Ovary (tissue), 9 donors: ENCODE measurements around the gene TIMP2. TPM values are rescaled to one million over a fixed set of nuclear protein-coding genes. Genes with fewer than 3 reads are reported as not detected.

ENCODE experiments used
- DNase-seq, 5 donors: peaks; one replicate each; pipeline ENCODE4 v3.0.0-alpha.2; 2019 to 2020
- H3K27ac ChIP-seq, 2 donors: fragments of 200-600 bp; one replicate each; pipeline versions ENCODE4 v1.5.1 to v1.8.0; 2019 to 2022
- H3K27me3 ChIP-seq: fragments of 200-600 bp; one replicate; pipeline ENCODE4 v1.8.0; 2022
- H3K36me3 ChIP-seq: fragments of 200-600 bp; sonication (generic); one replicate; pipeline ENCODE4 v1.5.1; 2019
- H3K4me1 ChIP-seq: one replicate; pipeline ENCODE4 v1.8.1; 2013; ENCODE audit warnings: mild to moderate bottlenecking, moderate library complexity; ENCODE audit not compliant: insufficient read depth
- H3K4me3 ChIP-seq: fragments of 200-600 bp; sonication (generic); one replicate; pipeline ENCODE4 v1.5.1; 2017
- H3K9me3 ChIP-seq, 2 donors: fragments of 200-600 bp in 1 of 2; sonication (generic) in 1 of 2; one replicate each; pipeline versions ENCODE4 v1.5.1 to v1.8.1; 2013 to 2019; ENCODE audit warnings: mild to moderate bottlenecking in 1 of 2, moderate library complexity in 1 of 2
- EP300 ChIP-seq: sonication (generic); formaldehyde crosslinking; IDR thresholded peaks from one replicate; pipeline ENCODE4 v1.6.1; 2017; ENCODE audit warnings: antibody characterized with exemption
- POLR2A ChIP-seq: fragments of 450-650 bp; IDR thresholded peaks from one replicate; pipeline ENCODE4 v1.6.1; 2017; ENCODE audit warnings: antibody characterized with exemption, mild to moderate bottlenecking, moderate library complexity
- WGBS, 3 donors: extraction: QIAGEN DNeasy Blood & Tissue Kit in 1 of 3; methylation state at CpG; one replicate each; pipeline versions ENCODE4 v1.1.5 to v1.1.7; 2013 to 2017; 5-methylcytosine and 5-hydroxymethylcytosine counted together
- intact Hi-C, 4 donors: fragments of 100-400 bp; cut with DNase I; formaldehyde crosslinking; loops; one replicate each; pipeline versions ENCODE4 v1.11.0 to v1.15.1; 2022 to 2023
- polyA plus RNA-seq, 2 donors: library from polyadenylated mRNA; stranded (reverse); fragments of 200-250 nt in 1 of 2; fragments of 350-450 nt in 1 of 2; fragmentation: Illumina TruSeq in 1 of 2; extraction: RNeasy Lipid Tissue Mini Kit (QIAGEN cat#74804) in 1 of 2; gene quantifications; one replicate each; pipeline ENCODE4 v1.2.3, GENCODE V29; 2013 to 2014
- total RNA-seq, 7 donors: library from RNA; depleted of rRNA in 2 of 7; stranded (reverse); fragments of >200 nt in 2 of 7; fragmentation: NEBNext Ultra II Directional in 3 of 7; extraction: Animal tissue kit (Norgen Biotek cat#: 25700) in 3 of 7; gene quantifications; one replicate each; pipeline versions ENCODE4 v1.1.0 to v1.2.4, GENCODE V29; 2016 to 2023
- TF ChIP-seq, protein P1 (sequence below), 3 donors: fragments of 450-650 bp in 2 of 3; fragments of 200-600 bp in 1 of 3; IDR thresholded peaks; one replicate each; pipeline versions ENCODE4 v1.5.1 to v1.8.0; 2016 to 2022; ENCODE audit warnings: antibody characterized with exemption in 3 of 3, mild to moderate bottlenecking in 1 of 3
- donor health status: DM: no; HTN: no; CAD: no; lungs with moderate emphysema.
- donor health status: DM: no; HTN: no; CAD: no.
- donor health status: Bipolar disorder and iron deficiency.
- donor health status: DM: yes; HTN: yes; CAD: no.
- donor health status: DM: no; HTN: no; CAD: no.
- donor health status: DM: yes; HTN: yes; CAD: no.

TIMP2 gene
- total and polyA plus RNA-seq, 9 donors: 221 to 1,422 (median 693) TPM

DNA sequence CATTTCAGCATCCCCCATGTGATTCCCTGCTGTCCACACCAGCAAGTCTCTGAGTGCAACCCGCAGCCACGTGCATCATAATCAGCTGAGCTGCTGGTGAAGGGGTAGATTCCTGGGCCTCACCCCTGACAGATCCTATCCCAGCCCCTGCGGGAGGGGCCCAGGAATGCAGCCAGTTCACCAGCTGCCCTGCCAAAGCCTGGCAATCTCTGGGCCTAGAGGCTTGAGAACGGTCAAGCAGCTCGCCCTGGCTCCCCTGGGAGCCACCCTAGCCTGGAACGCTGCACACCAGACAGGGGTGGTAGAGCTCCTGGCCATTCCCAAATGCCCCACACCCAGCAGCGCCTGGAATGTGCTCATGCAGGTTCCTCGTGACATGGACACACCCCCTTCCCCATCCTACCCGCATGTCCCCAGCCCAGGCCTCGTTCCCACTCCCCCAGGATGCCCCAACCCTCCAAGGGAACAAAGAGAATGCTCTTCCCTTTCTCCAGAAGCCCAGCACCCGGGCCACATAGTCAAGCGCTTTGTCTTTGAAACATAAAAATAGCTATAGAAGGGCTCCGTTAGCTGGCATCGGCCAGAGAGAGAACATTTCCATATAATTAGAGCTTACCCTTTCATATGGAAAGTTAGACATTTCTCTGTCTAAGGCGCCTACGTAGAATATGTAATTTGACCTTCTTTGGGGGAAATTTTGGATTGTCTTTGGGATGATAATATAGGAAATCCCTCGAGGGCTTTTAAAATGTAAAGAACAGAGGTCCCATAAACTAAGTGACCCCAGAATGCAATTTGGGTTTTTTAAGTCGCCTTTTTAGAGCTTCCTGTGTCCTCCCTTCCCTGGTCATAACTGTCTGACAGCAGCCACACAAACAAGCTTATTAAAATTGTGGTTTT lies 25.6 kb downstream of the TIMP2 start:
- TF ChIP-seq POLR2A (no peak), EP300 (no peak)
- TF ChIP-seq, protein P1, sequence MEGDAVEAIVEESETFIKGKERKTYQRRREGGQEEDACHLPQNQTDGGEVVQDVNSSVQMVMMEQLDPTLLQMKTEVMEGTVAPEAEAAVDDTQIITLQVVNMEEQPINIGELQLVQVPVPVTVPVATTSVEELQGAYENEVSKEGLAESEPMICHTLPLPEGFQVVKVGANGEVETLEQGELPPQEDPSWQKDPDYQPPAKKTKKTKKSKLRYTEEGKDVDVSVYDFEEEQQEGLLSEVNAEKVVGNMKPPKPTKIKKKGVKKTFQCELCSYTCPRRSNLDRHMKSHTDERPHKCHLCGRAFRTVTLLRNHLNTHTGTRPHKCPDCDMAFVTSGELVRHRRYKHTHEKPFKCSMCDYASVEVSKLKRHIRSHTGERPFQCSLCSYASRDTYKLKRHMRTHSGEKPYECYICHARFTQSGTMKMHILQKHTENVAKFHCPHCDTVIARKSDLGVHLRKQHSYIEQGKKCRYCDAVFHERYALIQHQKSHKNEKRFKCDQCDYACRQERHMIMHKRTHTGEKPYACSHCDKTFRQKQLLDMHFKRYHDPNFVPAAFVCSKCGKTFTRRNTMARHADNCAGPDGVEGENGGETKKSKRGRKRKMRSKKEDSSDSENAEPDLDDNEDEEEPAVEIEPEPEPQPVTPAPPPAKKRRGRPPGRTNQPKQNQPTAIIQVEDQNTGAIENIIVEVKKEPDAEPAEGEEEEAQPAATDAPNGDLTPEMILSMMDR (IDR thresholded peaks at IDR 0.05): no peak
- Histone ChIP-seq H3K27ac (no peak overlapping the region), H3K4me1 (peaks cover 41% of the 10 kb centered on the region), H3K27me3 (no peaks in the 10 kb centered on the region), H3K9me3 (no peaks in the 10 kb centered on the region), H3K4me3 (no peak overlapping the region), H3K36me3 (no peaks in the 10 kb centered on the region)
- DNase-seq: peak in 1 of 5 donors; percentile 55
- WGBS, 3 donors: 46 to 54% (median 50%) methylated on average over 18 of the region's 18 CpGs
- intact Hi-C loops: loop anchor here in 1 of 4 donors (5.0 kb wide), 1 partner anchor 37 kb away; no protein-coding TSS in a partner anchor

DNA sequence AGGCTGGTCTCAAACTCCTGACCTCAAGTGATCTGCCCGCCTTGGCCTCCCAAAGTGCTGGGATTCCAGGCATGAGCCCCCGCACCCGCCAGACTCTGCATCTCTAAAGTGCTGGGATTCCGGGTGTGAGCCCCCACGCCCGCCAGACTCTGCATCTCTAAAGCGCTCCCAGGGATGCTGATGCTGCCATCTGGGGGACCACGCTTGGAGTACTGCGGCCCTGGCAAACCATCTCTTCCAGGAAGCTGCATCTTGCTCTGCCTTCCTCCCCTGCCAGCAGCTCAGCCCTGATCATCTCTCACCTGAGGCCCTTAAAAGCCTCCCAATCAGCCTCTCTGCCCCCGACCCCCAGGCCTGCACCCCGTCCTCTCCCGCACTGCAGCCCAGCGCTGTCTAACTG lies 26.2 kb downstream of the TIMP2 start:
- Histone ChIP-seq H3K4me1 (peaks cover 43% of the 10 kb centered on the region), H3K27ac (no peak overlapping the region)
- 90 to 91% (median 90%) methylated on average over 13 of the region's 13 CpGs for WGBS, 3 donors

DNA sequence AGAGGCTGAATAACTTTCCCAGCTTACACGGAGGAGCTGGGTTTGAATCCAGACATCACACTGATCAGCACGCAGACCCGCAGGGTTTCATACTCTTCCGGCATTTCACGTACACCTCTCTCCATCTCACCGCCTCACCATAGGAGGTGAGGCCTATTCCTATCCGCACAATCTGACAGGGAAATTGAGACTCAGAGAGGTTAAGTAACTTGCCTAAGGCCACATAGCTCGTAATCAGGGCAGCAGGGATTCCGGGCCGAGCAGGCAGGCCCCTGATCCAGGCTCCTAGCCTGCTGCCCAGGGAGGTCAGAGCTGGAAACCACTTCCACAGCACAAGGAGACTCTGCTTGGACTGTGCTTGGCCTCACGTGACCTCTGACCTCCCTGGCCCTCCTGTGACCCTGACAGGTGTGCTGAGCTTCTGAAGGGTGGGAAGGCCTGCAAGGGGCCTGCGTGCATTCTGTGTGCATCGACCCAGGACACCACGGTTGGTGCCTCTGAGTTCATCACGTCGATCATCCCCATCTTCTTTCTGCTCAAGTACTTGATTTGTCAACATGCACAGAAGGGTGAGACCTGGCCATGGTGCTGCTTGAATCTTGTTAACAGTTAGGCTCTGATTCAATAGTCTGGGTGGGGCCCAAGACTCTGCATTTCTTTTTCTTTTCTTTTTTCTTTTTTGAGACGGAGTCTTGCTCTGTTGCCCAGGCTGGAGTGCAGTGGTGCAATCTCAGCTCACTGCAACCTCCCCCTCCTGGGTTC lies 26.9 kb downstream of the TIMP2 start:
- no peak for DNase-seq
- Histone ChIP-seq H3K9me3 (no peaks in the 10 kb centered on the region), H3K4me3 (no peak overlapping the region), H3K27me3 (no peaks in the 10 kb centered on the region), H3K36me3 (no peaks in the 10 kb centered on the region), H3K27ac (no peak overlapping the region), H3K4me1 (peaks cover 43% of the 10 kb centered on the region)
- TF ChIP-seq POLR2A: no peak
- TF ChIP-seq, protein P1 (IDR thresholded peaks at IDR 0.05): no peak
- TF ChIP-seq EP300: no peak
- WGBS, 3 donors: 76 to 81% (median 78%) methylated on average over 17 of the region's 17 CpGs
- intact Hi-C loops: loop anchor here in 1 of 4 donors (5.0 kb wide), 1 partner anchor 36 kb away; no protein-coding TSS in a partner anchor

More for the DNA sequence above, 26.2 kb downstream of the TIMP2 start:
- no peak for DNase-seq
- Histone ChIP-seq H3K36me3 (no peaks in the 10 kb centered on the region), H3K4me3 (no peak overlapping the region), H3K9me3 (no peaks in the 10 kb centered on the region), H3K27me3 (no peaks in the 10 kb centered on the region)
- TF ChIP-seq, protein P1 (IDR thresholded peaks at IDR 0.05): no peak
- TF ChIP-seq EP300 (no peak), POLR2A (no peak)
- intact Hi-C loops: loop anchor here in 1 of 4 donors (5.0 kb wide), 1 partner anchor 37 kb away; no protein-coding TSS in a partner anchor

DNA sequence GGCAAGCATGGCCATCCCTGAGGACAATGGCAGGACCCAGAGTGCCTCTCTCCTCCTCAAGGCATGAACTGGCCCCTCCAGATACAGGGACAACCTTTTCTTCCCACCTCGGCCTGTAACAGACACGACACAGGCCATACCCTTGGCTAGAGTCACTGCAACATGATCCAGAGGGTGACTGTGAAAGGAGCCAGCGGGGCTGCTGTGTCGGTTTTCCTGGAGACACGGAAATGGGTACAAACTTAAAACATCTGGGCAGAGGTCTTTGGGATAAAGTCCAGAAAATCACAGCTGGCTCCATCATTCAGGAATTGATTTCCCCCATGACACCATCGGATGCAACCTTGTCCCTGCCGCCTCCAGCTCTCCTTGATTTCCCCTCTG lies 27.5 kb downstream of the TIMP2 start:
- H3K4me1 ChIP-seq: peaks cover 42% of the 10 kb centered on the region
- 53 to 69% (median 66%) methylated on average over 7 of the region's 7 CpGs for WGBS, 3 donors
- DNase-seq: no peak
- H3K27ac ChIP-seq: peak overlapping the region in 1 of 2 donors; percentile 61
- no peak overlapping the region for H3K4me3 ChIP-seq
- H3K27me3 ChIP-seq: no peaks in the 10 kb centered on the region
- intact Hi-C loops: loop anchor here in 1 of 4 donors (5.0 kb wide), 1 partner anchor 35 kb away; no protein-coding TSS in a partner anchor
- TF ChIP-seq EP300 (no peak), POLR2A (no peak)
- TF ChIP-seq, protein P1 (IDR thresholded peaks at IDR 0.05): no peak
- no peaks in the 10 kb centered on the region for H3K9me3 ChIP-seq
- H3K36me3 ChIP-seq: no peaks in the 10 kb centered on the region
